Tibial artery (tissue), 4 donors: ENCODE data around the gene NTRK3.

ENCODE experiments used
- DNase-seq, 2 donors: peaks; one replicate each; pipeline ENCODE4 v3.0.0-alpha.2; 2019
- H3K27ac ChIP-seq, 2 donors: fragments of 200-600 bp; sonication (generic) in 1 of 2; 1 replicate in 1 of 2; 2 replicates in 1 of 2; pipeline ENCODE4 v1.5.1; 2018 to 2019; ENCODE audit warnings: mild to moderate bottlenecking in 1 of 2
- H3K27me3 ChIP-seq, 2 donors: fragments of 200-600 bp; sonication (generic) in 1 of 2; one replicate each; pipeline versions ENCODE4 v1.5.1 to v1.6.0; 2016 to 2019
- H3K36me3 ChIP-seq, 3 donors: fragments of 200-600 bp; sonication (generic) in 2 of 3; one replicate each; pipeline ENCODE4 v1.5.1; 2016 to 2019; ENCODE audit warnings: mild to moderate bottlenecking in 2 of 3
- H3K4me1 ChIP-seq, 4 donors: fragments of 200-600 bp; sonication (generic) in 2 of 4; 1 replicate in 3 of 4; 2 replicates in 1 of 4; pipeline ENCODE4 v1.5.1; 2016 to 2019
- H3K4me3 ChIP-seq, 2 donors: fragments of 200-600 bp; sonication (generic) in 1 of 2; 1 replicate in 1 of 2; 2 replicates in 1 of 2; pipeline ENCODE4 v1.5.1; 2018 to 2019; ENCODE audit warnings: mild to moderate bottlenecking in 2 of 2
- H3K9me3 ChIP-seq, 3 donors: fragments of 200-600 bp; sonication (generic) in 1 of 3; one replicate each; pipeline ENCODE4 v1.5.1; 2016 to 2019
- intact Hi-C: fragments of 100-400 bp; cut with DNase I; formaldehyde crosslinking; loops from one replicate; pipeline ENCODE4 v1.15.0; 2023; ENCODE audit warnings: low total_unique reads
- TF ChIP-seq, protein P1 (sequence below), 2 experiments: fragments of 200-600 bp in 1 of 2; fragments of 450-650 bp in 1 of 2; IDR thresholded peaks; one replicate each; pipeline ENCODE4 v1.5.1; 2017 to 2019; ENCODE audit warnings: antibody characterized with exemption in 2 of 2, mild to moderate bottlenecking in 1 of 2, moderate library complexity in 1 of 2

Gene NTRK3

DNA sequence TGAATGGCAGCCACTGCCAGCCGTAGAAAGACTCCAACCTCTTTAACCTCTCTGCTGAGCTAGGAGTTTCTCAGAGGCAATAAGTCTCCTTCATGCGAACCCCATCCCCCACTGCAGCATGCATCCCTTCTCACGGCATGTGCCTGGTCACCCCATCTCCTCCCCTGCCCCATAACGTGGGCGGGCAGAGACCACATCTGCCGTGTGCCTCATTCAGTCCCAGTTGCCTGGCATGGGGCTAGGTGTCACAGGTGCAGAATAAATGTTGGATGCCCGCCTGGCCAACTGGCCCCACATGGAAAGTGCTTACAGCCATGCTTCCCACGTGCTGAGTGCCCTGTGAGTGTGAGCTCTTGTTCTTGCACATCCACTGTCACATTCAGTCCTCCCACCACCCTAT is 43.5 kb upstream of the NTRK3 start:
- no peaks in the 10 kb centered on the region for H3K36me3 ChIP-seq
- intact Hi-C loops: no loop called here
- H3K4me1 ChIP-seq: no peaks in the 10 kb centered on the region
- no peak overlapping the region for H3K27ac ChIP-seq
- peaks cover 0 to 13% of the 10 kb centered on the region in 2 donors for H3K27me3 ChIP-seq
- TF ChIP-seq, protein P1, sequence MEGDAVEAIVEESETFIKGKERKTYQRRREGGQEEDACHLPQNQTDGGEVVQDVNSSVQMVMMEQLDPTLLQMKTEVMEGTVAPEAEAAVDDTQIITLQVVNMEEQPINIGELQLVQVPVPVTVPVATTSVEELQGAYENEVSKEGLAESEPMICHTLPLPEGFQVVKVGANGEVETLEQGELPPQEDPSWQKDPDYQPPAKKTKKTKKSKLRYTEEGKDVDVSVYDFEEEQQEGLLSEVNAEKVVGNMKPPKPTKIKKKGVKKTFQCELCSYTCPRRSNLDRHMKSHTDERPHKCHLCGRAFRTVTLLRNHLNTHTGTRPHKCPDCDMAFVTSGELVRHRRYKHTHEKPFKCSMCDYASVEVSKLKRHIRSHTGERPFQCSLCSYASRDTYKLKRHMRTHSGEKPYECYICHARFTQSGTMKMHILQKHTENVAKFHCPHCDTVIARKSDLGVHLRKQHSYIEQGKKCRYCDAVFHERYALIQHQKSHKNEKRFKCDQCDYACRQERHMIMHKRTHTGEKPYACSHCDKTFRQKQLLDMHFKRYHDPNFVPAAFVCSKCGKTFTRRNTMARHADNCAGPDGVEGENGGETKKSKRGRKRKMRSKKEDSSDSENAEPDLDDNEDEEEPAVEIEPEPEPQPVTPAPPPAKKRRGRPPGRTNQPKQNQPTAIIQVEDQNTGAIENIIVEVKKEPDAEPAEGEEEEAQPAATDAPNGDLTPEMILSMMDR (IDR thresholded peaks at IDR 0.05): no peak
- no peaks in the 10 kb centered on the region for H3K9me3 ChIP-seq
- H3K4me3 ChIP-seq: no peak overlapping the region
- no peak for DNase-seq

DNA sequence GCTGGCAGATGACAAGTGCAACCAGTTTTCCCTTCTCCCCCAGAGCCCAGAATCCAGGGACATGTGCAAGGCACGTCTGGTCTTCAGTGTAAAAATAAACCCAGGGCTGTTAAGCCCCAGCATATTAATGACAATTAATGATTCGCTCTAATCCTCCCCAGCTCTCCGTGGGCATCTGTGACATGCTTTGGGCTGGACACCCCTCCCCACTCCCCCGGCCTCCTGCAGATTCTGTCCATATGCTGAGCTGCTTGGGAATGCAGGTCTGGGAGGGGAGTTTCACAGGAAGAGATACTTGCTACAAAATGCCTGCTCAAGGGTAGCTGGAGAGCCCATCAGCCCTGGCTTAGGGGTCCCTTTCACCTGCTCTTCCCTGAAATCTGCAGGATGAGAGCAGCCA is 43.0 kb upstream of the NTRK3 start:
- H3K9me3 ChIP-seq: no peaks in the 10 kb centered on the region
- no peak for DNase-seq
- no peak overlapping the region for H3K4me3 ChIP-seq
- intact Hi-C loops: no loop called here
- H3K27ac ChIP-seq: no peak overlapping the region
- H3K4me1 ChIP-seq: no peaks in the 10 kb centered on the region
- H3K36me3 ChIP-seq: no peaks in the 10 kb centered on the region
- TF ChIP-seq, protein P1 (IDR thresholded peaks at IDR 0.05): no peak
- H3K27me3 ChIP-seq: peaks cover 0 to 13% of the 10 kb centered on the region in 2 donors

DNA sequence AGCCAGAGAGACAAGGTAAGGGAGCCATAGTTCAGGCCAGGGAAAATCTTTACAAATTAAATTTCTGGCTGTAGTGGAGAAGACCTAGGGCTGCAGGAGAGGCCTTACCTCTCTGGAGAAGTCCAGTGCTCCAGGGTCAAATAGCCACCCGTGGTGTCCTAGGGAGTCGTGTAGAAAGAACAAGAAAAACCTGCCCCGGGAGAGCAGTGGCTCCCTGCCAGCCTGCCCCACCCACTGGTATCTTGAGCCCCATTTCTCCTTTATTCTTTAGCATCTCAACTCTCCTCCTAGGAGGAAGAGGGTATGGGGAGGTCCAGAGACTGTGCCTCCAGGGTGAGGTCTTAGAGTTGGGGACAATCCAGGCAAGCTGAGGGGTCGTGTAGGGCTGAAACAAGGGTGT is 32.1 kb upstream of the NTRK3 start:
- H3K27me3 ChIP-seq: peaks cover 0 to 36% of the 10 kb centered on the region in 2 donors
- TF ChIP-seq, protein P1 (IDR thresholded peaks at IDR 0.05): no peak
- no peaks in the 10 kb centered on the region for H3K4me1 ChIP-seq
- H3K9me3 ChIP-seq: no peaks in the 10 kb centered on the region
- no peak overlapping the region for H3K4me3 ChIP-seq
- DNase-seq: no peak
- no peaks in the 10 kb centered on the region for H3K36me3 ChIP-seq
- intact Hi-C loops: no loop called here
- H3K27ac ChIP-seq: no peak overlapping the region

DNA sequence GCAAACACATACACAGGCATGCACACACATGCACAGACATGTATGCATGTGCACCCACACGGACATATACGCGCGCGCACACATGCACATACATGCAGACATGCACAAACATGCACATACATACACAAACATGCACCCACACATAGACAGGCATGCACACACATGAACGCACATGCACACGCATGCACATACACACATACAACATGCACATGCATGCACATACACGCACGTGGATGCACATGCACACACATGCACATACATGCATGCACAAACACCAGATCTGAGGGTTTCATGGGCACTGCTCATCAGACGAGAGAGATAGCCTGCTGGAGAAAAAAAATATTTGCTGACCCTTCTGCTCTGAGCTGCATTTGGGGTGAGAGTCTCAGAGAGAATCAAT is 31.7 kb upstream of the NTRK3 start:
- no peaks in the 10 kb centered on the region for H3K4me1 ChIP-seq
- H3K27ac ChIP-seq: no peak overlapping the region
- no peaks in the 10 kb centered on the region for H3K36me3 ChIP-seq
- intact Hi-C loops: no loop called here
- no peak for DNase-seq
- no peaks in the 10 kb centered on the region for H3K9me3 ChIP-seq
- H3K4me3 ChIP-seq: no peak overlapping the region
- H3K27me3 ChIP-seq: peaks cover 0 to 40% of the 10 kb centered on the region in 2 donors
- TF ChIP-seq, protein P1 (IDR thresholded peaks at IDR 0.05): no peak

DNA sequence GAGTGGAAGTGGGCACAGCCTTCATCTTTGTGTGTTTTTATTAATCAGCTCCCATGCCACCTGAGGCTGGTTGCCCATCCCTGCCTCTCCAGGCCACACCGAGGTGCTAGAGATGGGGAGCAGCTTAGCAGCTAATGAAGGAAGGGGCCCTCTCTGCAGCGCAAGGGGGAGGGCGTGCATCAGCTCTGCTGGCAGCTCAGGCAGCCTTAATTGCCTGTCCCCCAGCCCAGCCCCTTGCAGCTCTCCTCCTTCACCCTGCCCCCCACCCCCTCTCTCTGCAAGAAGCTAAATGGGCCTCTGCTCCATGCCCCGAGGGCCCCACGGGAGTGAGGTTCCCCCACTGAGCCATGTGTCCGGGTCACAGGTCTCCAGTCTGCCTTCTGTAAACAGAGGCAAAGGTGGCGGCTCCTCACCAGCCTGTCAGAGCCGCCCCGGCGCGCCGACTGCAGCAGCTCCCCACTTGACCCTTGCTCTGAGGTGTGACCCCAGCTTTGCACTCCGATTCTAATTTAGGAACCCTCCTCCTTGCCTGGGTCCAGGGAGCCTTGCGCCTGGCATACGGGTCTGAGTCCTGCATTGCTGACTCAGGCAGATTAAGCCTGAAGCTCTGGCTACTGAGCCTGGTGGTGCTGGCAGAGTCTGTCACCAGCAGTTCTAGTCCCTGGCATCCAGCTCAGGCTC is 27.9 kb upstream of the NTRK3 start:
- no peak for DNase-seq
- peaks cover 0 to 5% (median 0%) of the 10 kb centered on the region in 3 donors for H3K9me3 ChIP-seq
- intact Hi-C loops: no loop called here
- TF ChIP-seq, protein P1 (IDR thresholded peaks at IDR 0.05): no peak
- H3K27me3 ChIP-seq: peaks cover 0 to 57% of the 10 kb centered on the region in 2 donors
- H3K4me3 ChIP-seq: no peak overlapping the region
- H3K36me3 ChIP-seq: no peaks in the 10 kb centered on the region
- no peaks in the 10 kb centered on the region for H3K4me1 ChIP-seq
- no peak overlapping the region for H3K27ac ChIP-seq
